Fibroblast of lung (primary cell): ENCODE results near the gene ZGPAT. TPM values are rescaled to one million over a fixed set of nuclear protein-coding genes. Genes with fewer than 3 reads are reported as not detected.
A peak's percentile ranks its signal among the peaks of the same experiment; 100 is the strongest.

Experiments
- DNase-seq, 2 donors: peaks; one replicate each; pipeline versions ENCODE4 v3.0.0 to v3.0.0-alpha.2; 2010; ENCODE audit warnings: low read depth in 2 of 2
- H2AFZ ChIP-seq: 2 replicates; pipeline ENCODE4 v1.5.1; 2012; ENCODE audit warnings: low read length, control low read depth, inconsistent platforms
- H3K27ac ChIP-seq: 2 replicates; pipeline ENCODE4 v1.5.1; 2011; ENCODE audit warnings: low read length, control low read depth; ENCODE audit not compliant: insufficient read depth
- H3K27me3 ChIP-seq: 2 replicates; pipeline ENCODE4 v1.5.1; 2011; ENCODE audit warnings: mild to moderate bottlenecking, low read length; ENCODE audit not compliant: control insufficient read depth, insufficient read depth
- H3K36me3 ChIP-seq: 2 replicates; pipeline ENCODE4 v1.5.1; 2011; ENCODE audit warnings: low read length; ENCODE audit not compliant: control insufficient read depth, insufficient read depth
- H3K4me1 ChIP-seq: 2 replicates; pipeline ENCODE4 v1.5.1; 2011; ENCODE audit warnings: low read length; ENCODE audit not compliant: control insufficient read depth, insufficient read depth; ENCODE audit errors: extremely low read depth
- H3K4me2 ChIP-seq: 2 replicates; pipeline ENCODE4 v1.5.1; 2011; ENCODE audit warnings: low read length, control low read depth; ENCODE audit not compliant: insufficient read depth; ENCODE audit errors: extremely low read depth
- H3K4me3 ChIP-seq, 4 experiments: fragments of 200-600 bp in 1 of 4; sonication (generic) in 1 of 4; replicated peaks in 1 of 4; 2 replicates each; pipeline ENCODE4 v1.5.1; 2011 to 2016; ENCODE audit warnings: low read length in 4 of 4, low read depth in 3 of 4, mild to moderate bottlenecking in 3 of 4, control low read depth in 2 of 4, inconsistent platforms in 1 of 4, mixed read lengths in 1 of 4; ENCODE audit not compliant: insufficient read depth in 1 of 4; ENCODE audit errors: control extremely low read depth in 1 of 4
- H3K79me2 ChIP-seq: 2 replicates; pipeline ENCODE4 v1.5.1; 2012; ENCODE audit warnings: mild to moderate bottlenecking, low read length, inconsistent platforms; ENCODE audit not compliant: control insufficient read depth, insufficient read depth
- H3K9ac ChIP-seq: 2 replicates; pipeline ENCODE4 v1.5.1; 2011; ENCODE audit warnings: mild to moderate bottlenecking, low read length, control low read depth; ENCODE audit not compliant: insufficient read depth
- H3K9me3 ChIP-seq: 2 replicates; pipeline ENCODE4 v1.5.1; 2012; ENCODE audit warnings: low read depth, low read length; ENCODE audit not compliant: control insufficient read depth, insufficient read depth
- H4K20me1 ChIP-seq: 2 replicates; pipeline ENCODE4 v1.5.1; 2011; ENCODE audit warnings: low read length; ENCODE audit not compliant: control insufficient read depth, insufficient read depth; ENCODE audit errors: extremely low read depth
- EZH2 ChIP-seq: IDR thresholded peaks from 2 replicates; pipeline ENCODE4 v1.5.1; 2012; ENCODE audit warnings: low read length, control low read depth, mild to moderate bottlenecking; ENCODE audit errors: missing control alignments
- polyA plus RNA-seq, 2 donors: library from polyadenylated mRNA; depleted of rRNA in 1 of 2; stranded (reverse) in 1 of 2; unstranded in 1 of 2; fragments of >200 nt; gene quantifications; 2 replicates each; pipeline ENCODE4 v1.2.1, GENCODE V29; 2011 to 2012; ENCODE audit warnings: missing spikeins in 1 of 2
- total RNA-seq: library from RNA; depleted of rRNA; stranded (reverse); fragments of >200 nt; gene quantifications from 2 replicates; pipeline ENCODE4 v1.2.1, GENCODE V29; 2014
- TF ChIP-seq, protein P1 (sequence below), 2 donors: IDR thresholded peaks in 1 of 2; conservative IDR thresholded peaks in 1 of 2; 1 replicate in 1 of 2; 2 replicates in 1 of 2; pipeline ENCODE4 v1.5.1; 2011 to 2012; ENCODE audit warnings: low read length in 2 of 2, control low read depth in 1 of 2, inconsistent platforms in 1 of 2, low read depth in 1 of 2, mild to moderate bottlenecking in 1 of 2

Gene ZGPAT
- total and polyA plus RNA-seq, 2 donors (not counting 1 experiment from before 2014, with no cell fraction given): 7.6 to 10.7 TPM

DNA sequence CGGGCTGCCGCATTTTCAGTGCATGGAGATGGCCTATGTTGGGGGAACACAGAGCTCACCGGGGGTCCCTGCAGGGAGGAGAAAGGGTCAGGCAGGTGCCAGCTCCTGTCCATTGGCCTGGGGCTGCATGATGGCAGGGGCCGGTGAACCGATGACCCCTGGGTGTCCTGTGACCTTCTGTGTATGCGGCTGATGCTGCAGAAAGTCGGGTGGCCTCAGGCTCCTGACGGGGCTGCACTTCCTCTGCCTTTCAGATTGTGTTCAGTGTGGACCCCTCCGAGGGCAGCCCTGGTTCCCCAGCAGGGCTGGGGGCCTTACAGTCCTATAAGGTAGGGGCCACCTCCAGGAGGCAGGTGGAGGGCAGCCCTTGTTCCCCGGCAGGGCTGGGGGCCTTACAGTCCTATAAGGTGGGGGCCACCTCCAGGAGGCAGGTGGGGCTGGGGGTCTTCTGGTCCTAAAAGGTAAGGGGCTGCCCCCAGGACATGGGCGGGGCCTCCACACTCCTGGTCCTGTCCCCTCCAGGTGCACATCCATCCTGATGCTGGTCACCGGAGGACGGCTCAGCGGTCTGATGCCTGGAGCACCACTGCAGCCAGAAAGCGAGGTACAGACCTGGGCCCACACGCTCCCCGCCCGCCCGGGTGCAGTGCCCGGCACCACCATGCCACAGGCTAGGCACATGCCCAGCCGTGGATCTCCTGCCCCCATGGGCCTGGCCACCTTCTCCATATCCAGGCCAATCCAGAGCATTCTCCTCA lies 22.4 kb upstream of the ZGPAT start:
- H3K36me3 ChIP-seq: peaks cover 31% of the 10 kb centered on the region
- peaks cover 2% of the 10 kb centered on the region for H3K79me2 ChIP-seq
- no peak for DNase-seq
- H3K9ac ChIP-seq: peak overlapping the region; percentile 69
- TF ChIP-seq EZH2: no peak
- TF ChIP-seq, protein P1, sequence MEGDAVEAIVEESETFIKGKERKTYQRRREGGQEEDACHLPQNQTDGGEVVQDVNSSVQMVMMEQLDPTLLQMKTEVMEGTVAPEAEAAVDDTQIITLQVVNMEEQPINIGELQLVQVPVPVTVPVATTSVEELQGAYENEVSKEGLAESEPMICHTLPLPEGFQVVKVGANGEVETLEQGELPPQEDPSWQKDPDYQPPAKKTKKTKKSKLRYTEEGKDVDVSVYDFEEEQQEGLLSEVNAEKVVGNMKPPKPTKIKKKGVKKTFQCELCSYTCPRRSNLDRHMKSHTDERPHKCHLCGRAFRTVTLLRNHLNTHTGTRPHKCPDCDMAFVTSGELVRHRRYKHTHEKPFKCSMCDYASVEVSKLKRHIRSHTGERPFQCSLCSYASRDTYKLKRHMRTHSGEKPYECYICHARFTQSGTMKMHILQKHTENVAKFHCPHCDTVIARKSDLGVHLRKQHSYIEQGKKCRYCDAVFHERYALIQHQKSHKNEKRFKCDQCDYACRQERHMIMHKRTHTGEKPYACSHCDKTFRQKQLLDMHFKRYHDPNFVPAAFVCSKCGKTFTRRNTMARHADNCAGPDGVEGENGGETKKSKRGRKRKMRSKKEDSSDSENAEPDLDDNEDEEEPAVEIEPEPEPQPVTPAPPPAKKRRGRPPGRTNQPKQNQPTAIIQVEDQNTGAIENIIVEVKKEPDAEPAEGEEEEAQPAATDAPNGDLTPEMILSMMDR (conservative IDR thresholded peaks at IDR 0.05 in 1 of 2, IDR thresholded peaks at IDR 0.05 in 1 of 2; ENCODE audit: low read depth in 1 of 2, low read length in 2 of 2): no peak
- peak overlapping the region; percentile 98 for H3K27ac ChIP-seq
- H3K9me3 ChIP-seq: no peaks in the 10 kb centered on the region
- peaks cover 36% of the 10 kb centered on the region for H3K4me1 ChIP-seq
- no peaks in the 10 kb centered on the region for H4K20me1 ChIP-seq
- no peak overlapping the region for H3K4me3 ChIP-seq
- H3K4me2 ChIP-seq: no peak overlapping the region
- H2AFZ ChIP-seq: no peak overlapping the region
- no peaks in the 10 kb centered on the region for H3K27me3 ChIP-seq

DNA sequence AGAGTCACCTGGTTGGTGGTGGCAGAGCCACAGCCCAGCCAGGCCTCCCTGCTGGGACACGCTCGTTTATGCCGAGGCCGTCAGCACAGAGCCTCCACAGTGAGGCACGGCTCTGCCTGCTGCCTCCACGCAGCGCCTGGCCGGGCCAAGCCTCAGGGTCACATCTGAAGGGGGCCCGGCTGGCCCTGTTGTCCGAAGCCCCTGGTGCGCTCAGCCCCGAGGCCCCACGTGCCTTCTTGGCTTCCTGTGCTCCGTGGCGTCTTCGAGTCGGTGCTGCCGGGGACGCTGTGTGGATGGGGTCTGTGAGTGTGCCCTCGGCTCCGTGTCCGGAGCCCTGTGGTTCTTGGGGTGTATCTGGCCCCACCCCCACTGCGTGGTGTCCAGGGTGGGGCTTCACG lies 21.7 kb upstream of the ZGPAT start:
- no peak overlapping the region for H3K4me2 ChIP-seq
- no peaks in the 10 kb centered on the region for H4K20me1 ChIP-seq
- peaks cover 36% of the 10 kb centered on the region for H3K4me1 ChIP-seq
- no peak overlapping the region for H2AFZ ChIP-seq
- TF ChIP-seq, protein P1 (conservative IDR thresholded peaks at IDR 0.05 in 1 of 2, IDR thresholded peaks at IDR 0.05 in 1 of 2; ENCODE audit: low read depth in 1 of 2, low read length in 2 of 2): no peak
- no peak for TF ChIP-seq EZH2
- no peak for DNase-seq
- no peak overlapping the region for H3K4me3 ChIP-seq
- H3K27me3 ChIP-seq: no peaks in the 10 kb centered on the region
- peak overlapping the region; percentile 98 for H3K27ac ChIP-seq
- H3K9me3 ChIP-seq: no peaks in the 10 kb centered on the region
- peaks cover 28% of the 10 kb centered on the region for H3K36me3 ChIP-seq
- peaks cover 2% of the 10 kb centered on the region for H3K79me2 ChIP-seq
- H3K9ac ChIP-seq: peak overlapping the region; percentile 69

DNA sequence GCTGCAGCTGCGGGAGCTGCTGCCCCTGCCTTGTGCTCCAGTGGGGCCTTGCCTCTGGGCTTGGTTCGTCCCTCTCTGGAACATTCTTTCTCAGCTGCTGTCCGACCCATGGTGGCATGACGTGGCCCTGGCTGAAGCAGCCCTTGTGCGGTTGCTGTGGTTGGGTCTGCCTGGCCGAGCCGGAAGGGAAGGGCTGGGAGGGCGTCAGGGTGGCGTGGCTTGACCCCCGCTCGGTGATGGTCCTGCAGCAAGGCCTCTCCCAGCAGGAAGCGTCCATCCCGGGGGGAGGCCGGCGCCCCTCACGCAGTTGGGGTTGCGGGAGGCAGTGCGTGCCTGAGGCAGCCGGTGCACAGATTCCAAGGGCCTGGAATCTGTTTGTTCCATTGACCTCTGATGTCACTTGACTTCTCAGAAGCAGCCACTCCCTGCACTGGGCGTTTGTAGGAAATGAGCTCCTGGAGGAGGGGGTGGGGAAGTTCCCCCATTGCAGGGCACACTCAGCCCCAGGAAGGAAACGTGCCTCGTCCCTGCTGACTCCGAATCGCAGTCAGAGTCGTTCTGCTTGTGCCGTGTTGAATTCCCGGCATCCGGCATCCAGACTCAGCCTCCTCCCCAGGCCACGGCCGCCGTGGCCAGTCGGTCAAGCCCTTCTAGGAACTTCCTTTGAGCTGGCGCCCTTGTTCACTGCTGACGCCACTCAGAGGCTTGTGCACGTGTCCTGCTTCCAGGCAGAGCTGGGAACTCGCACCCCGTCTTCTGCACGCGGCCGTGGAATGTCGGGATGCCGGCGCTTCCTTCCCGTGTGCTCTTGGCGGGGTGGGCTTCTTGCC lies 21.1 kb upstream of the ZGPAT start:
- H3K4me3 ChIP-seq: no peak overlapping the region
- H3K9ac ChIP-seq: peak overlapping the region; percentile 69
- peaks cover 35% of the 10 kb centered on the region for H3K4me1 ChIP-seq
- no peaks in the 10 kb centered on the region for H3K9me3 ChIP-seq
- no peak overlapping the region for H3K4me2 ChIP-seq
- H3K27ac ChIP-seq: peak overlapping the region; percentile 98
- H3K79me2 ChIP-seq: peaks cover 2% of the 10 kb centered on the region
- no peak for TF ChIP-seq EZH2
- TF ChIP-seq, protein P1 (conservative IDR thresholded peaks at IDR 0.05 in 1 of 2, IDR thresholded peaks at IDR 0.05 in 1 of 2; ENCODE audit: low read depth in 1 of 2, low read length in 2 of 2): no peak
- H3K27me3 ChIP-seq: no peaks in the 10 kb centered on the region
- H4K20me1 ChIP-seq: no peaks in the 10 kb centered on the region
- H3K36me3 ChIP-seq: peaks cover 25% of the 10 kb centered on the region
- peak; percentile 83 to 84 for DNase-seq
- no peak overlapping the region for H2AFZ ChIP-seq
